NCI-H524 treated with DMSO at 0.1 percent for 48 hours (cell line): ENCODE measurements around the gene FES.
"Not testable (repeated sequence)": the region's sequence is repeated elsewhere in the genome, so short reads cannot be mapped to it uniquely, and the experiment has no call there.

Experiments
- DNase-seq: peaks from one replicate; lab custom pipeline; 2025; lab: John Stamatoyannopoulos, UW

The FES gene

DNA sequence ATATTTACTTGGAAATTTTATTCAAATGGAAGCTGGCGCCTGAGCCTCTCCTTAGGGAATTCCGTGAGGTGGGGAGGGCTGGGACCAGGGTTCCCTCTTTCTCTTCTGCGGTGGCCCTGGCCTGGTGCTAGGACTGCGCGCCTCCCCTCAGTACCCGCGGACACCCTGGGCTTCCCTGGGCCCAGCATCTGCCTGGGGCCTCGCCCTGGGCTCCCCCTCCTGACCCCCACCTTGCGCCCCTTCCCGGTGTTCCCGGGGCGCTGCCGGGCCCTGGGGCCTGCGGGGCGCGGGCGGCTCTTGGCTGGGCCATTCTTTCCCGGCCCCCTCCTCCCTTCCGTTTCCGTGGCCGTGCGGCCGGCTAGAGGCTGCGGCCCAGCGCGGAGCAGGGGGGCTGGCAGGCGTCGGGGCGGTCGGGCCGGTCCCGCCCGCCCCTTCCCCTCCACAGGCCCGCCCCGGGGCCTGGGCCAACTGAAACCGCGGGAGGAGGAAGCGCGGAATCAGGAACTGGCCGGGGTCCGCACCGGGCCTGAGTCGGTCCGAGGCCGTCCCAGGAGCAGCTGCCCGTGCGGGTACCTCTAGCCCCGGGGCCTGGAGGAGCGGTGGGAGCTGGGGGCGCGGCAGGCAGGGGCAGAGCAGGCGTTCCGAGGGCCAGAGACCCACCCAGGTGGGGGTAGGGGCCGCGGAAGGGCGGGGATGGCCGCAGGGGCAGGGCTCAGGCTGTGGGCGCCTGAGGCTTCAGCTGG is at the start of gene FES:
TSS of gene FES (plus strand) at position 529 of the 743 bp plus-strand sequence. CDS start 542 bp downstream, outside the sequence.
- DNase-seq = no peak

GRCh38 chr15:90834626-90835025 is 49.7 kb upstream of the FES start:
- no peak for DNase-seq

- DNase-seq = no peak
These were observed 47.9 kb upstream of the FES start for GRCh38 chr15:90836296-90836871.

DNA sequence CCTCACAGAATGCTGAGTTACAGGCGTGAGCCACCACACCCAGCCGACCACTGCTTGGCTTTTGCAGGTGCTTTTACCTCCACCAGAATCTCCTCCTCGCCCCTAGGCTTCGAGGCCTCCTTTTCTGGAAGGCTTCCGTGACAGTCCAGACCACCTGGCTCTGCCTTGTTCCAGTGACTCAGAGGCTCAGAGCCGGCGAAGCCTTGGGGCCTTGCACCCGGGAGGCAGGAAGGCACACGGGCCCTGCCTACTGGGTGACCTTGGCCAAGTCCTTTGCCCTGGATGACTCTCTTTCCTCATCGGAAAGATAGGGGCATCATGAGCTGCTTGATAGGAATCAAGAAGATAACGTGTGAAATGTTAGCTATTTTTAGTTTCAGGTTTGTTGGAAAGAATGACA is 47.2 kb upstream of the FES start:
- no peak for DNase-seq

- no peak for DNase-seq
These were observed 46.2 kb upstream of the FES start for GRCh38 chr15:90838139-90838538.

- no peak for DNase-seq
These were observed 45.8 kb upstream of the FES start for GRCh38 chr15:90838544-90838943.

- DNase-seq = no peak
These were observed 44.9 kb upstream of the FES start for GRCh38 chr15:90839187-90840071.

DNA sequence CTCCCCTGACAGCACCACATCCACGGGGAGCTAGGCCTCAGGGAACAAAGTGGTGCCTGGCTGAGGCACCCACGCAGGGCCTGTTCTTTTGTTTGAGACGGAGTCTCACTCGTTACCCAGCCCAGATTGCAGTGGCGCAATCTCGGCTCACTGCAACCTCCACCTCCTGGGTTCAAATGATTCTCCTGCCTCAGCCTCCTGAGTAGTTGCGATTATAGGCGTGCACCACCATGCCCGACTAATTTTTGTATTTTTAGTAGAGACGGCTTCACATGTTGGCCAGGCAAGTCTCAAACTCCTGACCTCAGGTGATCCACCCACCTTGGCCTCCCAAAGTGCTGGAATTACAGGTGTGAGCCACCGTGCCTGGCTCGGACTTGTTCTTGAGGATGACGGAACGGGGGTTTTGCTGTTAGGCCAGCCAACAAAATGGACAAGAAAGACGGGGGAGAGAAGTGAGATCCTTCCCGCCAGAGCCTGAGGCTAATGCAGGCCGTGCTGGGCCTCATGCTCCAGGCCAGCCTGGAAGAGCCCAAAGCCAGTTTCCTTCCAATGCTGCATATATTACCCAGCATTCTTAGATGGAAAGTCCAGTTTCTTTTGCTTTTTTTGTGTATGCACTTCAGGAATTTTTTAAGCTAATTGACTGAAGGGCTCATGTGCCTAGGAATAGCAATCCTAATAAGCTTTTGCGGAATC is 44.0 kb upstream of the FES start:
- no peak for DNase-seq

GRCh38 chr15:90840954-90841353 is 43.4 kb upstream of the FES start:
- no peak for DNase-seq

DNA sequence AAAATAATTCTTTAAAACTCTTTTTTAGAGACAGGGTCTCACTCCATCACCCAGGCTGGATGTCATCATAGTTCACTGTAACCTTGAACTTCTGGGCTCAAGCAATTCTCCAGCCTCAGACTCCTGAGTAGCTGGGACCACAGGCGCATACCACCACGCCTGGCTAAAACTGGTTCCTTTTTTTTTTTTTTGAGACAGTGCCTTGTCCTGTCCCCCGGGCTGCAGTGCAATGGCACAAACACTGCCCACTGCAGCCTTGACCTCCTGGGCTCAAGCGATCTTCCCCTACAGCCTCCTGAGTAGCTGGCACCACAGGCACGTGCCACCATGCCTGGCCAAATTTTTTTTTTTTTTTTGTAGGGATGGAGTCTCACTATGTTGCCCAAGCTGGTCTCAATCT is 39.6 kb upstream of the FES start:
- no peak for DNase-seq

DNA sequence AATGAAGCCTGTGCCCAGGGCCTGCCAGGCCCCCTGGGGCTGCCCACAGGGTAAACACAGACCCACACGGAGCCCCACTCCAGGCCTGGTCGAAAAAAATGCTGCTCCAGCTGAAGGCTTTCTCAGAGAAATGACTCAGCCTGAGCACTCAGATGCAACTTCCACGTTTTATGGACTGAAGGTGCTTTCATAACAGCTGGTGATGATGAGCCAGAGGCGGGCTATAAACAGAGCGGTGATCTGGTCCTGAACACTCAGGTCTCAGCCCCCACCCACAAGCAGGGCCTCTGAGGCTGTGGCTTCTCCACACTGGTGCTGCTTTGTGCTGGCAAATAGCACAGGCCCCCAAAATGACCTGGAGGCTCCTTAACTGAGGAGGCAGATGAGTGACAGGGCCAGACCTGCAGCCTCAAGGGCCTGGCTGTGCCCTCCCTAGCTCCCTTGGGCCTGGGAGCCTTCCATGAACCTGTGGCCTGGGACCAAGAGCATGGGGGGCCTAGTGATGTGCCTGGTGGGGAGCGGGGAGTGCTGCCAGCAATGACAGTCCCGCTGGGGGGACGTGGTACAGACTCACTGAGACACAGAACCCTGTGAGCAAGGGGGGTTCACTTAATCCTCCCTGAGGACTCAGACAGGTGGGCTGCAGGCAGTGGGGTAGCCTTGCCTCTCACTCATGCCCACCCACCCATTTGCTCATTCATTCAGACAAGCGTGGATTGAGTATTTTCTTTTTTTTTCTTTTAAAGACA is 38.9 kb upstream of the FES start:
- no peak for DNase-seq

- not testable (repeated sequence) for DNase-seq
These were observed 34.9 kb upstream of the FES start for GRCh38 chr15:90849424-90849823.

- DNase-seq = no peak
These were observed 33.2 kb upstream of the FES start for GRCh38 chr15:90851114-90851513.

GRCh38 chr15:90851940-90852339 is 32.4 kb upstream of the FES start:
- no peak for DNase-seq

DNA sequence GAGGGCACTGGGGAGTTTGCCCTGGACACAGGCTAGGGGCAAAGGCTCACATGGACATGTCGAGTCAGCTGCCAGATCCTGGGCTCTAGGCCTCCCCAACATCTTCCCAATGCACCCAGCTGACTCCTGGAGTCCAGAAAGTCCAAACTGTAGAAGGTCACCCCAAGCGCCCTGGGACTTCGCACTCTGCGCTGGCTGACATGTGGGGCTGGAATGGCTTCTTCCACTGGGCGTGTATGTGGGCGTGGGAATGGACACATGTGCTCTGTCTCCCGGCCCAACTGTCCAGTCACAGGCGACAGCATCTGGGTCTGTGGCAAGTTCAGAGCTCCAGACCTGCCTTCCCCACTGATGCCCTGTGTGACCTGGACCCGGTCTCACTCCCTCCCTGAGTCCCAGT is 29.2 kb upstream of the FES start:
- no peak for DNase-seq

- no peak for DNase-seq
These were observed 27.0 kb upstream of the FES start for GRCh38 chr15:90857337-90857736.

DNA sequence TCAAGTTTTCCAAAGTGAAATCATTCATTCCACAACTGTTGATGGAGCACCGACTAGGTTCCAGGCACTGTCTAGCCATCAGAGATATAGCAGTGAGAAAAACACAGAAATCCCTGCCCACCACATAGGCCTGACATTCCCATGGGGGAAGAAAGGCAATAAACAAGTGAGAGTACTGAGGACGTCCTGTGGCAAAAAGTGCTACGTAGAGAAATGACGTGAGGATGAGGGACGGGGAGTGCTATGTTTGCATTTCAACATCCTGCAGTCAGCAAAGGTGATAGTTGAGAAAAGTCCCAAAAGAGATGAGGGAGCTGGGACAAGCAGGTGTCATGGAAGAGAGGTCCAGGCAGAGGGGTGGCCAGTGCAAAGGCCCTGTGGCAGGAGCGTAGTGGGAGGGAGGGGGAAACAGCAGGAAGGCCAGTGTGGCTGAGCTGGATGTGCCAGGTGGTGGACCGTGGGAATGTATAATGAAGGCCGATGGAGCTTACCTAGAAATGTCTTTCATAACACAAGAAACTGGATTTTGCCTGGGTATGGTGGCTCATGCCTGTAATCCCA is 26.3 kb upstream of the FES start:
- no peak for DNase-seq

- no peak for DNase-seq
These were observed 24.8 kb upstream of the FES start for GRCh38 chr15:90859234-90860131.

DNA sequence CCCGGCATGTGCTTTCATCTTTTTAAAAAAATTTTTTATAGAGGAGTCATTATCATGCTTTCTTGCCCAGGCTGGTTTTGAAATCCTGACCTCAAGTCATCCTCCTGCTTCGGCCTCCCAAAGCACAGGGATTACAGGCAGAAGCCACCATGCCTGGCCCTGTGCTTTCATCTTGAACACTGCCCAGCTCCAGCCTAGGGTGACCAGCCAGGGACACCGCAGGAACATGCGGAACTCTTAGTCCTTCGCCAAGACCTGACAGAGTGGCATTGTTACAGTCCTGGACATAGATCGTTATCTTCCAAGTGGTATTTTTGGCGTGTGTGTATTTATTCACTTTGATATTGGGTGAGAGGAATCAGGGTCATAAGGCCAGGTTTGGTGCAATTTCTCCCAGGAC is 23.9 kb upstream of the FES start:
- no peak for DNase-seq
